Ovary (tissue), 9 donors: ENCODE measurements around the gene KCNQ5. TPM values are rescaled to one million over a fixed set of nuclear protein-coding genes. Genes with fewer than 3 reads are reported as not detected.

ENCODE experiments used
- DNase-seq, 5 donors: peaks; one replicate each; pipeline ENCODE4 v3.0.0-alpha.2; 2019 to 2020
- H3K27ac ChIP-seq, 2 donors: fragments of 200-600 bp; one replicate each; pipeline versions ENCODE4 v1.5.1 to v1.8.0; 2019 to 2022
- H3K27me3 ChIP-seq: fragments of 200-600 bp; one replicate; pipeline ENCODE4 v1.8.0; 2022
- H3K36me3 ChIP-seq: fragments of 200-600 bp; sonication (generic); one replicate; pipeline ENCODE4 v1.5.1; 2019
- H3K4me1 ChIP-seq: one replicate; pipeline ENCODE4 v1.8.1; 2013; ENCODE audit warnings: mild to moderate bottlenecking, moderate library complexity; ENCODE audit not compliant: insufficient read depth
- H3K4me3 ChIP-seq: fragments of 200-600 bp; sonication (generic); one replicate; pipeline ENCODE4 v1.5.1; 2017
- H3K9me3 ChIP-seq, 2 donors: fragments of 200-600 bp in 1 of 2; sonication (generic) in 1 of 2; one replicate each; pipeline versions ENCODE4 v1.5.1 to v1.8.1; 2013 to 2019; ENCODE audit warnings: mild to moderate bottlenecking in 1 of 2, moderate library complexity in 1 of 2
- EP300 ChIP-seq: sonication (generic); formaldehyde crosslinking; IDR thresholded peaks from one replicate; pipeline ENCODE4 v1.6.1; 2017; ENCODE audit warnings: antibody characterized with exemption
- POLR2A ChIP-seq: fragments of 450-650 bp; IDR thresholded peaks from one replicate; pipeline ENCODE4 v1.6.1; 2017; ENCODE audit warnings: antibody characterized with exemption, mild to moderate bottlenecking, moderate library complexity
- whole genome bisulfite sequencing, 3 donors: extraction: QIAGEN DNeasy Blood & Tissue Kit in 1 of 3; methylation state at CpG; one replicate each; pipeline versions ENCODE4 v1.1.5 to v1.1.7; 2013 to 2017; 5-methylcytosine and 5-hydroxymethylcytosine counted together
- intact Hi-C, 4 donors: fragments of 100-400 bp; cut with DNase I; formaldehyde crosslinking; loops; one replicate each; pipeline versions ENCODE4 v1.11.0 to v1.15.1; 2022 to 2023
- polyA plus RNA-seq, 2 donors: library from polyadenylated mRNA; stranded (reverse); fragments of 200-250 nt in 1 of 2; fragments of 350-450 nt in 1 of 2; fragmentation: Illumina TruSeq in 1 of 2; extraction: RNeasy Lipid Tissue Mini Kit (QIAGEN cat#74804) in 1 of 2; gene quantifications; one replicate each; pipeline ENCODE4 v1.2.3, GENCODE V29; 2013 to 2014
- total RNA-seq, 7 donors: library from RNA; depleted of rRNA in 2 of 7; stranded (reverse); fragments of >200 nt in 2 of 7; fragmentation: NEBNext Ultra II Directional in 3 of 7; extraction: Animal tissue kit (Norgen Biotek cat#: 25700) in 3 of 7; gene quantifications; one replicate each; pipeline versions ENCODE4 v1.1.0 to v1.2.4, GENCODE V29; 2016 to 2023
- TF ChIP-seq, protein P1 (sequence below), 3 donors: fragments of 450-650 bp in 2 of 3; fragments of 200-600 bp in 1 of 3; IDR thresholded peaks; one replicate each; pipeline versions ENCODE4 v1.5.1 to v1.8.0; 2016 to 2022; ENCODE audit warnings: antibody characterized with exemption in 3 of 3, mild to moderate bottlenecking in 1 of 3
- donor health status: DM: no; HTN: no; CAD: no; lungs with moderate emphysema.
- donor health status: DM: no; HTN: no; CAD: no.
- donor health status: Bipolar disorder and iron deficiency.
- donor health status: DM: yes; HTN: yes; CAD: no.
- donor health status: DM: no; HTN: no; CAD: no.
- donor health status: DM: yes; HTN: yes; CAD: no.

Gene KCNQ5
- total and polyA plus RNA-seq, 9 donors, result 0.02 to 0.80 (median 0.15) TPM; not detected in 2

DNA sequence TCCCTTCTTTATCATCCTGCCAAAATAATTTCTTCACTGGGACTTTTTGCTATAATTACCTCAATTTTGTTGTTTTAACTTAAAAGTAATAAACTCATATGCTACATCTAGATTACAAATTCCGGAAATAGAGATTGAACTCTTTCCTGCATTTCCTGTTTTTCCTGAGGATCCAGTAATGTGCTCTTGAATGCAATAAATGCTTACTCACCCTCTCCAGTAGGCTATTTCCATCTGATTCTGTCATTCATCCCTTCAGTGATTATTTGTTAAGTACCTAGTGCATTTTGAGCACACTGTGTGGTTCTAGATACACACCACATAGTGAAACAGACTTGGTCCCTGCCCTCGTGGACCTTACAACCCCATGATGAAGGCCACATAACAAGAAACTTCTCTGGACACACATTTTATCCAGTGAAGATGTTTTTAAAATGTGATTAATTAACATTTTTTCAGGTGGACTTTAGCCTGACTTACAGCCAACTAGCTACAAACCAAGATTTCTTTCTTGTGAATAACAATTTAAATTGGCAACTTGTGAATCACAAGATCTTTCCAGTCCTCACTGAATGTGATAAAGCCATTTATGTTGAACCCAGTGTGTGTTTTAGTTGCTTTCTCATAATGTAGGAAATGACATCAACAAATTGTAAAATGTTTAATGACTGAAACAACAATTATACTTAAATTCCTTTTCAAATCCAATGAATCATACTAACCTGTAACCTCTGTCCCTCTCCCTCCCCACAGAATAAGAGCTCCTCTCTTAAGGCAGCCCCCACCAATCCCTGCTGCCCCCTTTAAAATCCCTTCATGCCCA lies 331.2 kb downstream of the KCNQ5 start:
- intact Hi-C loops, result no loop called here
- 57 to 75% (median 67%) methylated on average over 2 of the region's 2 CpGs for WGBS, 3 donors
- H3K4me3 ChIP-seq, result no peak overlapping the region
- H3K9me3 ChIP-seq, result no peaks in the 10 kb centered on the region
- TF ChIP-seq POLR2A, result no peak
- no peak for TF ChIP-seq EP300
- TF ChIP-seq, protein P1, sequence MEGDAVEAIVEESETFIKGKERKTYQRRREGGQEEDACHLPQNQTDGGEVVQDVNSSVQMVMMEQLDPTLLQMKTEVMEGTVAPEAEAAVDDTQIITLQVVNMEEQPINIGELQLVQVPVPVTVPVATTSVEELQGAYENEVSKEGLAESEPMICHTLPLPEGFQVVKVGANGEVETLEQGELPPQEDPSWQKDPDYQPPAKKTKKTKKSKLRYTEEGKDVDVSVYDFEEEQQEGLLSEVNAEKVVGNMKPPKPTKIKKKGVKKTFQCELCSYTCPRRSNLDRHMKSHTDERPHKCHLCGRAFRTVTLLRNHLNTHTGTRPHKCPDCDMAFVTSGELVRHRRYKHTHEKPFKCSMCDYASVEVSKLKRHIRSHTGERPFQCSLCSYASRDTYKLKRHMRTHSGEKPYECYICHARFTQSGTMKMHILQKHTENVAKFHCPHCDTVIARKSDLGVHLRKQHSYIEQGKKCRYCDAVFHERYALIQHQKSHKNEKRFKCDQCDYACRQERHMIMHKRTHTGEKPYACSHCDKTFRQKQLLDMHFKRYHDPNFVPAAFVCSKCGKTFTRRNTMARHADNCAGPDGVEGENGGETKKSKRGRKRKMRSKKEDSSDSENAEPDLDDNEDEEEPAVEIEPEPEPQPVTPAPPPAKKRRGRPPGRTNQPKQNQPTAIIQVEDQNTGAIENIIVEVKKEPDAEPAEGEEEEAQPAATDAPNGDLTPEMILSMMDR (IDR thresholded peaks at IDR 0.05), result no peak
- H3K4me1 ChIP-seq, result no peaks in the 10 kb centered on the region
- no peak overlapping the region for H3K27ac ChIP-seq
- H3K27me3 ChIP-seq, result no peaks in the 10 kb centered on the region
- no peaks in the 10 kb centered on the region for H3K36me3 ChIP-seq
- no peak for DNase-seq

DNA sequence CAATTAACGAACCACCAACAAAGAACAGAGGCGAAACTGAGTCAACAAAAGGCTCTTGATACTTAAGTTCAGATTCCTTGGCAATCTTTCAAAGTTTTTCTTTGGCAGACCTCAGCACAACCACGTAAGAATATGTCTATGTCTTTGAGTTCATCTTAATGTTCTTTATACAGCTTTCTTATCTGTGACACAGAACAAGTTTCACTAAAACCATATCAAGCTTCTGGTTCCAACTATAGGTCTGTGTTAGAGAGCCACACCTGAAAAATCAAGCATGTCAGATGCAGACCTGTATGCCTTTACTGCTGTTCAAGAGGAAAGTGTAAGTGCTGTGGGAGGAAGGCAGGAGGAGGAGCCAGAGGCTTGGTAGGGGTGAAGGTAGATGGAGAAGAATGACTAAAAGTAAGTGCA lies 332.1 kb downstream of the KCNQ5 start:
- Histone ChIP-seq H3K27ac (no peak overlapping the region), H3K36me3 (no peaks in the 10 kb centered on the region), H3K4me1 (no peaks in the 10 kb centered on the region), H3K4me3 (no peak overlapping the region), H3K9me3 (no peaks in the 10 kb centered on the region), H3K27me3 (no peaks in the 10 kb centered on the region)
- TF ChIP-seq POLR2A (no peak), EP300 (no peak)
- TF ChIP-seq, protein P1 (IDR thresholded peaks at IDR 0.05), result no peak
- no peak for DNase-seq
- WGBS, 3 donors, result 34 to 50% (median 37%) methylated on average over 3 of the region's 3 CpGs
- intact Hi-C loops, result no loop called here

DNA sequence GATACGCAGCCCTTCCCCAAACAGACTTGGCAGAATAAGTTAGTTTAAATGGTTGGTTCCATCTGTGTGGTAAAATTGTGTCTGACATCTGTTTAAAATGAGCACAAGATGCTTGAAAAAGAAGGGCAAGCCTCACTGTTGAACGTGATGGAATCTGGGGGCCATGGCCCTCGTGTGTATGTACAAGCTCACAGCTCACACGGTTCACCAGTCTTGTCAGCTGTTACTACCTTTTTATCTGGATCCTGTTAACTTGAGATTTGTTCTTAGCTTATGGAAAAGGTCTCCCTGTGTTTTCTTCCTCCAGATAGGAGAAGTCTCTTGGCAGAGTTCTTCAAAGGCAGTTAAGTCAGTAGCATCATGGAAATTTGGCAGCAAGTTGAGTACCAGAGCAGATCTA lies 332.9 kb downstream of the KCNQ5 start:
- WGBS, 3 donors, result 23 to 31% (median 24%) methylated on average over 4 of the region's 4 CpGs
- no peak for TF ChIP-seq POLR2A
- TF ChIP-seq, protein P1 (IDR thresholded peaks at IDR 0.05), result no peak
- Histone ChIP-seq H3K9me3 (no peaks in the 10 kb centered on the region), H3K4me1 (no peaks in the 10 kb centered on the region), H3K36me3 (no peaks in the 10 kb centered on the region), H3K27me3 (no peaks in the 10 kb centered on the region), H3K27ac (no peak overlapping the region), H3K4me3 (no peak overlapping the region)
- DNase-seq, result no peak
- intact Hi-C loops, result no loop called here

DNA sequence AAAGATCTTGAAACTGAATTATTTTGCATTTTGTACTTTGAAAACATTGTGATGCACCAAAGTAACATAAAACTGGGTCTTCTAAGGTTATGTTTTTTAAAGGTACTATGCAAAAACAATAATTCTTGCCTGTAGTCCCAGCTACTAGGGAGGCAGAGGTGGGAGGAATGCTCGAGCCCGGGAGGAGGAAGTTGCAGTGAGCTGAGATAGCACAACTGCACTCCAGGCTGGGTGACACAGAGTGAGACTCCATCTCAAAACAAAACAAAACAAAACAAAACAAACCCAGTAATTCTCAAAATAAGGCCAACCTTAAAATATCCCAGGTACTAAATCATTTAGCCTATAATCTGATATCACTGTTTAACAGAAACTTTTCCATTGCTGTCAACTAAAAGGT lies 333.8 kb downstream of the KCNQ5 start:
- Histone ChIP-seq H3K9me3 (no peaks in the 10 kb centered on the region), H3K4me3 (no peak overlapping the region), H3K36me3 (no peaks in the 10 kb centered on the region), H3K27ac (no peak overlapping the region), H3K4me1 (no peaks in the 10 kb centered on the region), H3K27me3 (no peaks in the 10 kb centered on the region)
- intact Hi-C loops, result no loop called here
- TF ChIP-seq POLR2A (no peak), EP300 (no peak)
- TF ChIP-seq, protein P1 (IDR thresholded peaks at IDR 0.05), result no peak
- WGBS, 3 donors, result 4 to 11% (median 4%) methylated on average over 2 of the region's 2 CpGs
- no peak for DNase-seq
